Spleen (tissue), 11 donors: Measurements from ENCODE around the gene ATP13A1. TPM values are rescaled to one million over a fixed set of nuclear protein-coding genes. Genes with fewer than 3 reads are reported as not detected.

ENCODE experiments used
- DNase-seq: peaks from one replicate; pipeline ENCODE4 v3.0.0-alpha.2; 2020
- H3K27ac ChIP-seq, 8 donors: fragments of 200-600 bp; sonication (generic) in 7 of 8; 1 replicate in 4 of 8; 2 replicates in 4 of 8; pipeline versions ENCODE4 v1.5.0 to v1.8.0; 2016 to 2021; ENCODE audit warnings: inconsistent platforms in 4 of 8, mild to moderate bottlenecking in 4 of 8, moderate library complexity in 1 of 8
- H3K27me3 ChIP-seq, 7 donors: fragments of 200-600 bp; sonication (generic) in 6 of 7; replicated peaks in 1 of 7; 1 replicate in 4 of 7; 2 replicates in 3 of 7; pipeline versions ENCODE4 v1.5.0 to v1.8.0; 2016 to 2021; ENCODE audit warnings: inconsistent platforms in 3 of 7, mild to moderate bottlenecking in 1 of 7
- H3K36me3 ChIP-seq, 6 donors: fragments of 200-600 bp; sonication (generic) in 5 of 6; 1 replicate in 4 of 6; 2 replicates in 2 of 6; pipeline versions ENCODE4 v1.5.0 to v1.8.0; 2016 to 2021; ENCODE audit warnings: inconsistent platforms in 2 of 6
- H3K4me1 ChIP-seq, 6 donors: fragments of 200-600 bp; sonication (generic) in 5 of 6; 1 replicate in 3 of 6; 2 replicates in 3 of 6; pipeline versions ENCODE4 v1.5.0 to v1.8.0; 2016 to 2021; ENCODE audit warnings: inconsistent platforms in 3 of 6
- H3K4me3 ChIP-seq, 8 donors: fragments of 200-600 bp; sonication (generic) in 7 of 8; 1 replicate in 4 of 8; 2 replicates in 4 of 8; pipeline versions ENCODE4 v1.5.0 to v1.8.0; 2016 to 2021; ENCODE audit warnings: inconsistent platforms in 4 of 8, mild to moderate bottlenecking in 4 of 8, moderate library complexity in 2 of 8
- H3K9me3 ChIP-seq, 8 donors: fragments of 200-600 bp; sonication (generic) in 7 of 8; 1 replicate in 4 of 8; 2 replicates in 4 of 8; pipeline versions ENCODE4 v1.5.0 to v1.8.0; 2016 to 2021; ENCODE audit warnings: inconsistent platforms in 4 of 8
- CTCF ChIP-seq, 11 experiments: fragments of 200-600 bp in 7 of 11; fragments of 450-650 bp in 4 of 11; sonication (generic) in 4 of 11; IDR thresholded peaks in 8 of 11; conservative IDR thresholded peaks in 3 of 11; 1 replicate in 7 of 11; 2 replicates in 4 of 11; pipeline versions ENCODE4 v1.4.0 to v1.8.0; 2016 to 2021; ENCODE audit warnings: antibody characterized with exemption in 11 of 11, inconsistent platforms in 4 of 11, mild to moderate bottlenecking in 1 of 11
- POLR2A ChIP-seq, 3 donors: fragments of 450-650 bp; IDR thresholded peaks; one replicate each; pipeline ENCODE4 v1.5.1; 2017; ENCODE audit warnings: antibody characterized with exemption in 3 of 3, mild to moderate bottlenecking in 1 of 3
- POLR2AphosphoS5 ChIP-seq, 3 donors: sonication (generic); formaldehyde crosslinking; IDR thresholded peaks; one replicate each; pipeline ENCODE4 v1.5.1; 2017; ENCODE audit warnings: antibody characterized with exemption in 3 of 3
- WGBS, 5 donors: extraction: QIAGEN DNeasy Blood & Tissue Kit in 3 of 5; methylation state at CpG; one replicate each; pipeline versions ENCODE4 v1.1.5 to v1.1.7; 2013 to 2018; 5-methylcytosine and 5-hydroxymethylcytosine counted together
- intact Hi-C: fragments of 100-400 bp; cut with DNase I; formaldehyde crosslinking; loops from one replicate; pipeline ENCODE4 v1.15.0; 2023; ENCODE audit warnings: low total_unique reads
- polyA plus RNA-seq, 3 donors: library from polyadenylated mRNA; stranded (reverse); fragments of 200-250 nt; gene quantifications; one replicate each; pipeline ENCODE4 v1.2.1, GENCODE V29; 2013
- total RNA-seq, 7 donors: library from RNA; depleted of rRNA in 3 of 7; stranded (reverse); fragments of >200 nt in 3 of 7; fragmentation: NEBNext Ultra II Directional in 4 of 7; extraction: Animal tissue kit (Norgen Biotek cat#: 25700) in 4 of 7; gene quantifications; one replicate each; pipeline versions ENCODE4 v1.1.0 to v1.2.1, GENCODE V29; 2016 to 2021
- donor health status: healthy with polysubstance abuse.
- donor health status: DM: no; HTN: no; CAD: no; lungs with moderate emphysema.
- donor health status: DM: no; HTN: no; CAD: no.
- donor health status: Bipolar disorder and iron deficiency.
- donor health status: healthy.
- donor health status: DM: no; HTN: no; CAD: no.
- donor health status: DM: yes; HTN: yes; CAD: no.

The ATP13A1 gene
- total and polyA plus RNA-seq, 10 donors = 39.7 to 301 (median 99.7) TPM

GRCh38 chr19:19647037-19647835, 16.2 kb downstream of the ATP13A1 start:
- intact Hi-C loops = no loop called here
- H3K27ac ChIP-seq = no peak overlapping the region
- no peaks in the 10 kb centered on the region for H3K27me3 ChIP-seq
- peaks cover 5 to 82% (median 79%) of the 10 kb centered on the region in 6 donors for H3K36me3 ChIP-seq
- H3K9me3 ChIP-seq = no peaks in the 10 kb centered on the region
- WGBS, 5 donors = 90 to 97% (median 94%) methylated on average over 20 to 29 of the region's 29 CpGs
- DNase-seq = no peak
- TF ChIP-seq POLR2AphosphoS5 (IDR thresholded peaks at IDR 0.05) = peak in 2 of 3 donors; percentile 2 to 43
- no peak for TF ChIP-seq POLR2A (IDR thresholded peaks at IDR 0.05)
- peaks cover 1 to 22% (median 11%) of the 10 kb centered on the region in 6 donors for H3K4me1 ChIP-seq
- no peak overlapping the region for H3K4me3 ChIP-seq

GRCh38 chr19:19645233-19645870, 18.1 kb downstream of the ATP13A1 start:
- no peak for DNase-seq
- intact Hi-C loops = no loop called here
- no peak for TF ChIP-seq CTCF (IDR thresholded peaks at IDR 0.05 in 8 of 11, conservative IDR thresholded peaks at IDR 0.05 in 3 of 11)
- no peak for TF ChIP-seq POLR2A (IDR thresholded peaks at IDR 0.05)
- no peak for TF ChIP-seq POLR2AphosphoS5 (IDR thresholded peaks at IDR 0.05)
- 77 to 98% (median 94%) methylated on average over 5 to 17 of the region's 17 CpGs for WGBS, 5 donors
- no peak overlapping the region for H3K4me3 ChIP-seq
- H3K4me1 ChIP-seq = peaks cover 5 to 41% (median 25%) of the 10 kb centered on the region in 6 donors
- no peaks in the 10 kb centered on the region for H3K9me3 ChIP-seq
- H3K36me3 ChIP-seq = peaks cover 5 to 82% (median 67%) of the 10 kb centered on the region in 6 donors
- peak overlapping the region in 1 of 8 donors; percentile 3 for H3K27ac ChIP-seq
- H3K27me3 ChIP-seq = no peaks in the 10 kb centered on the region

- Histone ChIP-seq H3K27me3 (no peaks in the 10 kb centered on the region), H3K36me3 (peaks cover 5 to 82% (median 67%) of the 10 kb centered on the region in 6 donors), H3K27ac (peak overlapping the region; percentile 89 to 100 (median 95)), H3K9me3 (no peaks in the 10 kb centered on the region), H3K4me1 (peaks cover 5 to 54% (median 31%) of the 10 kb centered on the region in 6 donors), H3K4me3 (peak overlapping the region in 6 of 8 donors; percentile 71 to 95 (median 82))
- TF ChIP-seq POLR2AphosphoS5 (IDR thresholded peaks at IDR 0.05) (no peak), POLR2A (IDR thresholded peaks at IDR 0.05) (no peak), CTCF (IDR thresholded peaks at IDR 0.05 in 8 of 11, conservative IDR thresholded peaks at IDR 0.05 in 3 of 11) (peak in 4 of 11 experiments; percentile 19 to 32 (median 23))
- WGBS, 5 donors = 28 to 44% (median 36%) methylated on average over 3 to 5 of the region's 5 CpGs
- intact Hi-C loops = loop anchor here (5.0 kb wide), 1 partner anchor 112 kb away; no protein-coding TSS in a partner anchor
- no peak for DNase-seq
These were observed 19.5 kb downstream of the ATP13A1 start for GRCh38 chr19:19644054-19644388.

GRCh38 chr19:19643158-19644053, 20.1 kb downstream of the ATP13A1 start, which contains the start of gene GMIP:
GMIP (minus strand) TSS chr19:19643657; CDS start chr19:19643529, 128 bp downstream.
- Histone ChIP-seq H3K36me3 (peaks cover 5 to 82% (median 68%) of the 10 kb centered on the region in 6 donors), H3K9me3 (no peaks in the 10 kb centered on the region), H3K27me3 (no peaks in the 10 kb centered on the region), H3K4me3 (peak within 1 kb of the TSS; percentile 71 to 95 (median 79)), H3K27ac (peak within 1 kb of the TSS; percentile 89 to 100 (median 95)), H3K4me1 (peaks cover 5 to 58% (median 31%) of the 10 kb centered on the region in 6 donors)
- TF ChIP-seq POLR2A (IDR thresholded peaks at IDR 0.05) (peak; percentile 52 to 57 (median 57)), POLR2AphosphoS5 (IDR thresholded peaks at IDR 0.05) (peak; percentile 79 to 88 (median 85)), CTCF (IDR thresholded peaks at IDR 0.05 in 8 of 11, conservative IDR thresholded peaks at IDR 0.05 in 3 of 11) (peak; percentile 48 to 89 (median 79))
- intact Hi-C loops = loop anchor here (5.0 kb wide), 1 partner anchor 111 kb away; no protein-coding TSS in a partner anchor
- peak; percentile 98 for DNase-seq
- 1 to 2% (median 1%) methylated on average over 19 to 50 of the region's 50 CpGs for whole genome bisulfite sequencing, 5 donors
